HL-60 (cell line): ENCODE measurements around the gene GBP6.

ENCODE experiments used
- GABPA ChIP-seq: IDR thresholded peaks from 2 replicates; pipeline ENCODE4 v1.6.1; 2012; ENCODE audit warnings: low read depth
- TF ChIP-seq, protein P1 (sequence below): IDR thresholded peaks from one replicate; pipeline ENCODE4 v1.5.1; 2011; ENCODE audit warnings: low read length, control low read depth, inconsistent platforms; ENCODE audit not compliant: insufficient read depth

DNA sequence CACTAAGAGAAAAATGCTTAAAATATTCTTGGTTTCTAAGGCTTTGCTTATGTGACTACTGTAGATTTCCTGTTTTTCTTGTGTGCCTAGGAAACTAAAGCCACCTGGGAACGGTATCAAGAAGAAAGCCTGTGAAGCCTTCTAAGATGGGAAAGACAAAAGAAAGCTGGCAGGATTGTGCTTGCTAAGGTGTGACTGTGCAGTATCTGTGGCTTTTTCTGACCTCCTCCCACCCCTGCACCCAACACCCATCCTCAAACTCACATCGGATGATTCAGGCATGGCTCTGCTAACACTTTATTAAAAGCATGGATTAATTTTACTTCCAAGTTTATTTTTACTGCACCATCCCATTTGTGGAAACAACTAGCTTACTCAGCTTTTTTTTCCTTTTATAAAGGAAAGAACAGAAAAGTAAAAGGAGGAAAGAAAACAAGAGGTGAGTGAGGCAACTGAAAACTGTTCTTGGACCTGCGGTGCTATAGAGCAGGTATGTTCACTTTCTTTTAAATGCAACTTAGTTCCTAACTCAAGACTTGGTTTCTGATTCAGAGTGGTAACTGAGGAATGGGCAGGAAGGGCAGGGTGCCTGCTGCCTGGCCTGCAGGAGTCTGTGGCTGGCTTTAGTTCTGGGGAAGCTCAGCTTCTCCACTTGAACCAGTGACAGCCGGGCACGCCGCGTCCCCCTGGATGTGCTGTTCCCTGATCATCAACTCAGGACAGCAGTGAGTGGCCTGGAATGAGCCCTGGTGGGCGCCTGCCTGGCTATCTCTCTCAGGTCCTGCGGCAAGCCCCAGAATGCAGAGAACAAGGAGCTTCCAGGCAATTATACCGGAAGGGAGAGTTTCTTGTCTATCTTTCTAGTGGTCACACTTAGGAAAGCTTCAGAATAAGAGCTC is at the start of gene GBP6:
- TF ChIP-seq, protein P1, sequence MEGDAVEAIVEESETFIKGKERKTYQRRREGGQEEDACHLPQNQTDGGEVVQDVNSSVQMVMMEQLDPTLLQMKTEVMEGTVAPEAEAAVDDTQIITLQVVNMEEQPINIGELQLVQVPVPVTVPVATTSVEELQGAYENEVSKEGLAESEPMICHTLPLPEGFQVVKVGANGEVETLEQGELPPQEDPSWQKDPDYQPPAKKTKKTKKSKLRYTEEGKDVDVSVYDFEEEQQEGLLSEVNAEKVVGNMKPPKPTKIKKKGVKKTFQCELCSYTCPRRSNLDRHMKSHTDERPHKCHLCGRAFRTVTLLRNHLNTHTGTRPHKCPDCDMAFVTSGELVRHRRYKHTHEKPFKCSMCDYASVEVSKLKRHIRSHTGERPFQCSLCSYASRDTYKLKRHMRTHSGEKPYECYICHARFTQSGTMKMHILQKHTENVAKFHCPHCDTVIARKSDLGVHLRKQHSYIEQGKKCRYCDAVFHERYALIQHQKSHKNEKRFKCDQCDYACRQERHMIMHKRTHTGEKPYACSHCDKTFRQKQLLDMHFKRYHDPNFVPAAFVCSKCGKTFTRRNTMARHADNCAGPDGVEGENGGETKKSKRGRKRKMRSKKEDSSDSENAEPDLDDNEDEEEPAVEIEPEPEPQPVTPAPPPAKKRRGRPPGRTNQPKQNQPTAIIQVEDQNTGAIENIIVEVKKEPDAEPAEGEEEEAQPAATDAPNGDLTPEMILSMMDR, result no peak
- TF ChIP-seq GABPA, result no peak
